HepG2 (cell line): ENCODE results near the gene ARHGAP15. TPM values are rescaled to one million over a fixed set of nuclear protein-coding genes. Genes with fewer than 3 reads are reported as not detected.

Experiments used
- ATAC-seq: fragments of 200-7000 bp; cut with Tn5 transposase; 3 replicates; pipeline ENCODE4 v1.9.1; 2020; ENCODE audit warnings: mild to moderate bottlenecking, moderate library complexity
- BruUV-seq: library from RNA; stranded (reverse); fragments of 400-500 nt; replicated peaks from 2 replicates; lab custom pipeline; 2021; lab: Mats Ljungman, UMichigan
- CTCF ChIA-PET: fragments of 300-600 bp; formaldehyde crosslinking; extraction: SDS; loops from one replicate; lab custom pipeline; 2021; ENCODE audit warnings: low total read pairs, inconsistent platforms, low intra/inter-chr PET ratio; lab: Yijun Ruan, JAX
- POLR2A ChIA-PET: fragments of 350-600 bp; sonication (Branson Sonifier 250); formaldehyde crosslinking; loops from one replicate; lab custom pipeline; 2020; ENCODE audit warnings: antibody characterized with exemption, inconsistent platforms; lab: Yijun Ruan, JAX
- DNase-seq: peaks from one replicate; pipeline ENCODE4 v3.0.0-alpha.2; 2015; ENCODE audit warnings: low spot score
- FAIRE-seq: peaks from 3 replicates; lab custom pipeline; 2011; peaks lifted over from hg19 to GRCh38; lab: Jason Lieb, UNC
- H2AFZ ChIP-seq: one replicate; pipeline ENCODE4 v1.6.1; 2011; ENCODE audit warnings: low read length, inconsistent platforms
- H3K27ac ChIP-seq: fragments of 300-600 bp; 3 replicates; pipeline ENCODE4 v1.8.0; 2011; ENCODE audit warnings: mixed run types, mild to moderate bottlenecking, mixed read lengths, low read length, inconsistent platforms; ENCODE audit not compliant: insufficient read depth; ENCODE audit errors: extremely low read length
- H3K27me3 ChIP-seq, 2 experiments: fragments of 200-600 bp in 1 of 2; 2 replicates in 1 of 2; 3 replicates in 1 of 2; pipeline versions ENCODE4 v1.6.0 to v1.8.0; 2011; ENCODE audit warnings: low read length in 2 of 2, mild to moderate bottlenecking in 2 of 2, moderate library complexity in 2 of 2, inconsistent platforms in 1 of 2; ENCODE audit not compliant: insufficient read depth in 2 of 2, control insufficient read depth in 1 of 2
- H3K36me3 ChIP-seq, 2 experiments: fragments of 200-600 bp in 1 of 2; replicated peaks in 1 of 2; 2 replicates in 1 of 2; 3 replicates in 1 of 2; pipeline versions ENCODE4 v1.5.1 to v1.8.0; 2011; ENCODE audit warnings: low read length in 2 of 2, inconsistent platforms in 1 of 2; ENCODE audit not compliant: insufficient read depth in 2 of 2, control insufficient read depth in 1 of 2
- H3K4me1 ChIP-seq: 2 replicates; pipeline ENCODE4 v1.5.1; 2012; ENCODE audit warnings: low read length, inconsistent platforms; ENCODE audit not compliant: insufficient read depth
- H3K4me2 ChIP-seq: 2 replicates; pipeline ENCODE4 v1.6.0; 2011; ENCODE audit warnings: low read depth, low read length, inconsistent platforms
- H3K4me3 ChIP-seq, 3 experiments: fragments of 200-600 bp in 1 of 3; sonication (generic), shearing (Covaris generic) in 1 of 3; replicated peaks in 1 of 3; 2 replicates each; pipeline ENCODE4 v1.5.1; 2011 to 2016; ENCODE audit warnings: low read length in 3 of 3, inconsistent platforms in 2 of 3, low read depth in 2 of 3, mild to moderate bottlenecking in 2 of 3, control low read depth in 1 of 3, mixed read lengths in 1 of 3; ENCODE audit not compliant: insufficient read depth in 1 of 3
- H3K79me2 ChIP-seq: one replicate; pipeline ENCODE4 v1.6.1; 2011; ENCODE audit warnings: low read length, inconsistent platforms; ENCODE audit not compliant: insufficient read depth
- H3K9ac ChIP-seq: 2 replicates; pipeline ENCODE4 v1.6.0; 2011; ENCODE audit warnings: mild to moderate bottlenecking, low read depth, low read length, inconsistent platforms; ENCODE audit not compliant: insufficient read depth
- H3K9me3 ChIP-seq: 2 replicates; pipeline ENCODE4 v1.5.1; 2012; ENCODE audit warnings: mild to moderate bottlenecking, low read length
- H4K20me1 ChIP-seq: 2 replicates; pipeline ENCODE4 v1.6.0; 2011; ENCODE audit warnings: inconsistent platforms, mild to moderate bottlenecking, low read length, moderate library complexity; ENCODE audit not compliant: insufficient read depth
- CEBPG ChIP-seq: IDR thresholded peaks from 2 replicates; pipeline ENCODE4 v1.6.1; 2016
- KDM1A ChIP-seq: IDR thresholded peaks from 2 replicates; pipeline ENCODE4 v1.6.1; 2016; ENCODE audit warnings: missing compliant biosample characterization
- PCBP2 ChIP-seq: fragments of 200-400 bp; formaldehyde crosslinking; optimal IDR thresholded peaks from 2 replicates; pipeline ENCODE3; 2018; ENCODE audit warnings: low read length, low read depth; ENCODE audit not compliant: poor library complexity, severe bottlenecking
- RXRB ChIP-seq: IDR thresholded peaks from 2 replicates; pipeline ENCODE4 v1.6.1; 2016; ENCODE audit warnings: borderline replicate concordance, missing genetic modification reagents, missing compliant biosample characterization
- STAG1 ChIP-seq: sonication (generic); formaldehyde crosslinking; IDR thresholded peaks from 2 replicates; pipeline ENCODE4 v1.4.0; 2020; ENCODE audit warnings: missing genetic modification reagents
- TFE3 ChIP-seq: IDR thresholded peaks from 2 replicates; pipeline ENCODE4 v1.6.1; 2016
- ZNF577 ChIP-seq: sonication (generic); formaldehyde crosslinking; IDR thresholded peaks from 2 replicates; pipeline ENCODE4 v1.4.0; 2020; ENCODE audit warnings: mild to moderate bottlenecking, low read depth, missing genetic modification reagents, borderline replicate concordance
- ZUFSP ChIP-seq: sonication (generic); formaldehyde crosslinking; IDR thresholded peaks from 2 replicates; pipeline ENCODE4 v1.9.0; 2021; ENCODE audit warnings: missing genetic modification reagents, mild to moderate bottlenecking, borderline replicate concordance
- WGBS: methylation state at CpG from one replicate; pipeline ENCODE4 v1.1.6; 2017; ENCODE audit warnings: low lambda C conversion rate; 5-methylcytosine and 5-hydroxymethylcytosine counted together
- in situ Hi-C: cut with HindIII; loops from 2 replicates; pipeline ENCODE4 v1.10.0; 2017; ENCODE audit warnings: low pct_unique_long_range_greater_than_20kb; ENCODE audit not compliant: extremely low pct_ligation_motif_present
- intact Hi-C: fragments of 100-400 bp; cut with micrococcal nuclease; formaldehyde crosslinking; loops from one replicate; pipeline ENCODE4 v1.10.0; 2022; ENCODE audit not compliant: unreplicated experiment
- polyA plus RNA-seq, 8 experiments: library from polyadenylated mRNA; depleted of rRNA in 3 of 8; stranded (reverse) in 7 of 8; unstranded in 1 of 8; fragments of >200 nt; fragmentation: Illumina TruSeq in 4 of 8; extraction: Trizol in 4 of 8; gene quantifications; 2 replicates each; pipeline versions ENCODE4 v1.2.1 to v1.2.3, GENCODE V29; 2011 to 2016; ENCODE audit warnings: low read depth in 4 of 8, missing spikeins in 1 of 8, mixed read lengths in 1 of 8; ENCODE audit not compliant: insufficient read depth in 1 of 8
- total RNA-seq, 5 experiments: library from RNA; depleted of rRNA; stranded (reverse); fragments of >200 nt; fragmentation: Illumina TruSeq; extraction: Trizol; gene quantifications; 2 replicates each; pipeline ENCODE4 v1.2.3, GENCODE V29; 2016; ENCODE audit warnings: low read depth in 1 of 5
- TF ChIP-seq, protein P1 (sequence below): IDR thresholded peaks from 2 replicates; pipeline ENCODE4 v1.6.1; 2016; ENCODE audit warnings: low read depth, missing genetic modification reagents, missing compliant biosample characterization
- TF ChIP-seq, protein P2 (sequence below): sonication (generic); formaldehyde crosslinking; IDR thresholded peaks from 2 replicates; pipeline ENCODE4 v1.8.1; 2023; ENCODE audit warnings: mild to moderate bottlenecking, moderate library complexity, missing genetic modification reagents
- TF ChIP-seq, protein P3 (sequence below): sonication (generic); formaldehyde crosslinking; IDR thresholded peaks from 2 replicates; pipeline ENCODE4 v1.4.0; 2020; ENCODE audit warnings: missing genetic modification reagents

Gene ARHGAP15
- total and polyA plus RNA-seq, 2 of the 13 experiments (the other 11 are each of a cell fraction or from before 2014, with no cell fraction given) = 0.04 TPM; not detected in 1

GRCh38 chr2:143519521-143519920 lies 390.3 kb downstream of the ARHGAP15 start (continued):
- TF ChIP-seq, protein P1, sequence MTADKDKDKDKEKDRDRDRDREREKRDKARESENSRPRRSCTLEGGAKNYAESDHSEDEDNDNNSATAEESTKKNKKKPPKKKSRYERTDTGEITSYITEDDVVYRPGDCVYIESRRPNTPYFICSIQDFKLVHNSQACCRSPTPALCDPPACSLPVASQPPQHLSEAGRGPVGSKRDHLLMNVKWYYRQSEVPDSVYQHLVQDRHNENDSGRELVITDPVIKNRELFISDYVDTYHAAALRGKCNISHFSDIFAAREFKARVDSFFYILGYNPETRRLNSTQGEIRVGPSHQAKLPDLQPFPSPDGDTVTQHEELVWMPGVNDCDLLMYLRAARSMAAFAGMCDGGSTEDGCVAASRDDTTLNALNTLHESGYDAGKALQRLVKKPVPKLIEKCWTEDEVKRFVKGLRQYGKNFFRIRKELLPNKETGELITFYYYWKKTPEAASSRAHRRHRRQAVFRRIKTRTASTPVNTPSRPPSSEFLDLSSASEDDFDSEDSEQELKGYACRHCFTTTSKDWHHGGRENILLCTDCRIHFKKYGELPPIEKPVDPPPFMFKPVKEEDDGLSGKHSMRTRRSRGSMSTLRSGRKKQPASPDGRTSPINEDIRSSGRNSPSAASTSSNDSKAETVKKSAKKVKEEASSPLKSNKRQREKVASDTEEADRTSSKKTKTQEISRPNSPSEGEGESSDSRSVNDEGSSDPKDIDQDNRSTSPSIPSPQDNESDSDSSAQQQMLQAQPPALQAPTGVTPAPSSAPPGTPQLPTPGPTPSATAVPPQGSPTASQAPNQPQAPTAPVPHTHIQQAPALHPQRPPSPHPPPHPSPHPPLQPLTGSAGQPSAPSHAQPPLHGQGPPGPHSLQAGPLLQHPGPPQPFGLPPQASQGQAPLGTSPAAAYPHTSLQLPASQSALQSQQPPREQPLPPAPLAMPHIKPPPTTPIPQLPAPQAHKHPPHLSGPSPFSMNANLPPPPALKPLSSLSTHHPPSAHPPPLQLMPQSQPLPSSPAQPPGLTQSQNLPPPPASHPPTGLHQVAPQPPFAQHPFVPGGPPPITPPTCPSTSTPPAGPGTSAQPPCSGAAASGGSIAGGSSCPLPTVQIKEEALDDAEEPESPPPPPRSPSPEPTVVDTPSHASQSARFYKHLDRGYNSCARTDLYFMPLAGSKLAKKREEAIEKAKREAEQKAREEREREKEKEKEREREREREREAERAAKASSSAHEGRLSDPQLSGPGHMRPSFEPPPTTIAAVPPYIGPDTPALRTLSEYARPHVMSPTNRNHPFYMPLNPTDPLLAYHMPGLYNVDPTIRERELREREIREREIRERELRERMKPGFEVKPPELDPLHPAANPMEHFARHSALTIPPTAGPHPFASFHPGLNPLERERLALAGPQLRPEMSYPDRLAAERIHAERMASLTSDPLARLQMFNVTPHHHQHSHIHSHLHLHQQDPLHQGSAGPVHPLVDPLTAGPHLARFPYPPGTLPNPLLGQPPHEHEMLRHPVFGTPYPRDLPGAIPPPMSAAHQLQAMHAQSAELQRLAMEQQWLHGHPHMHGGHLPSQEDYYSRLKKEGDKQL (CRISPR knock-in tag) = no peak
- TF ChIP-seq STAG1 (CRISPR knock-in tag) (no peak), KDM1A (no peak)

DNA sequence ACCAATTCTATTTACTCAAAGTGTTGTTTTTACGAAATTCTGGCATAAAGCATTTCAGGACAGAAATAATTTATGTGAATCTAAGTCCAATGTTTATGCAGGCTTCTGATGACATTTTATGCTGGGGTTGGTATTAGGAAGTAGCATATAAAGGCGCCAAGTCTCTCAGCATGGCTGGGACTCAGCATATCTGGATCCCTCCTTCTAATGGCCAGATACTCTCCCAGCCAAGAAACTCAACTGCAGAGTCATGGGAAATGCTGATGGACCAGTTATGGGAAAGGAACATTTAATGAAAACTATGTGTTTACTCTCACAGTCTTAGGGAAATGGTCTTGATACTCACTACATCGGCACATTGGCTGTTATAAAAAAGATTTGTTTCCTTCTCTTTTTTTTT lies 392.2 kb downstream of the ARHGAP15 start:
- ChIA-PET POLR2A (no interaction called here), CTCF (no interaction called here)
- Histone ChIP-seq H3K27ac (no peak overlapping the region), H2AFZ (no peak overlapping the region), H3K9ac (no peak overlapping the region), H3K4me2 (no peak overlapping the region), H3K9me3 (no peaks in the 10 kb centered on the region), H4K20me1 (no peaks in the 10 kb centered on the region), H3K4me3 (no peak overlapping the region), H3K79me2 (no peaks in the 10 kb centered on the region), H3K4me1 (no peaks in the 10 kb centered on the region), H3K36me3 (no peaks in the 10 kb centered on the region), H3K27me3 (no peaks in the 10 kb centered on the region)
- intact Hi-C loops = no loop called here
- ATAC-seq = no peak
- FAIRE-seq = no peak
- WGBS = 4% methylated on average over 3 of the region's 3 CpGs
- in situ Hi-C loops = no loop called here
- no TSS peak for BruUV-seq
- DNase-seq = no peak
- TF ChIP-seq ZUFSP (no peak), ZNF577 (CRISPR knock-in tag) (no peak), CEBPG (no peak), RXRB (CRISPR knock-in tag) (no peak), TFE3 (CRISPR knock-in tag) (no peak), PCBP2 (no peak)
- TF ChIP-seq, protein P2, sequence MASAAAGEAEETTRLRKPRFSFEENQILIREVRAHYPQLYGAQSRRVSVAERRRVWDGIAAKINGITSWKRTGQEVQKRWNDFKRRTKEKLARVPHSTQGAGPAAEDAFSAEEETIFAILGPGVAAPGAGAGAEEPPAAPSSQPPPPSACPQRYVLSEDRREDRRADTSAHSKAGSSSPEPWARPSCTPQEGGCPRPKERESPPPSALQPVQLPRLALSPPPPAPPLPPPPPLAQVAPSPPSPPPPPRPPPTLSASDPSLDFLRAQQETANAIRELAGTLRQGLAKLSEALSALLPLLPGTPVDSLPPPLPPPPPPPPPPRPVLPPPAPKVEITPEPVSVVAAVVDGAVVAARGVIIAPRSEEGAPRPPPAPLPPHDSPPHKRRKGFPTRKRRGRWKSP (CRISPR knock-in tag) = no peak
- TF ChIP-seq, protein P3, sequence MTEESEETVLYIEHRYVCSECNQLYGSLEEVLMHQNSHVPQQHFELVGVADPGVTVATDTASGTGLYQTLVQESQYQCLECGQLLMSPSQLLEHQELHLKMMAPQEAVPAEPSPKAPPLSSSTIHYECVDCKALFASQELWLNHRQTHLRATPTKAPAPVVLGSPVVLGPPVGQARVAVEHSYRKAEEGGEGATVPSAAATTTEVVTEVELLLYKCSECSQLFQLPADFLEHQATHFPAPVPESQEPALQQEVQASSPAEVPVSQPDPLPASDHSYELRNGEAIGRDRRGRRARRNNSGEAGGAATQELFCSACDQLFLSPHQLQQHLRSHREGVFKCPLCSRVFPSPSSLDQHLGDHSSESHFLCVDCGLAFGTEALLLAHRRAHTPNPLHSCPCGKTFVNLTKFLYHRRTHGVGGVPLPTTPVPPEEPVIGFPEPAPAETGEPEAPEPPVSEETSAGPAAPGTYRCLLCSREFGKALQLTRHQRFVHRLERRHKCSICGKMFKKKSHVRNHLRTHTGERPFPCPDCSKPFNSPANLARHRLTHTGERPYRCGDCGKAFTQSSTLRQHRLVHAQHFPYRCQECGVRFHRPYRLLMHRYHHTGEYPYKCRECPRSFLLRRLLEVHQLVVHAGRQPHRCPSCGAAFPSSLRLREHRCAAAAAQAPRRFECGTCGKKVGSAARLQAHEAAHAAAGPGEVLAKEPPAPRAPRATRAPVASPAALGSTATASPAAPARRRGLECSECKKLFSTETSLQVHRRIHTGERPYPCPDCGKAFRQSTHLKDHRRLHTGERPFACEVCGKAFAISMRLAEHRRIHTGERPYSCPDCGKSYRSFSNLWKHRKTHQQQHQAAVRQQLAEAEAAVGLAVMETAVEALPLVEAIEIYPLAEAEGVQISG (CRISPR knock-in tag) = no peak
